ENCODE measurements around the gene MSI2. TPM values are rescaled to one million over a fixed set of nuclear protein-coding genes. Genes with fewer than 3 reads are reported as not detected.

Gene MSI2
- polyA plus RNA-seq, 3 donors = 82.8 to 94.6 (median 84.0) TPM

DNA sequence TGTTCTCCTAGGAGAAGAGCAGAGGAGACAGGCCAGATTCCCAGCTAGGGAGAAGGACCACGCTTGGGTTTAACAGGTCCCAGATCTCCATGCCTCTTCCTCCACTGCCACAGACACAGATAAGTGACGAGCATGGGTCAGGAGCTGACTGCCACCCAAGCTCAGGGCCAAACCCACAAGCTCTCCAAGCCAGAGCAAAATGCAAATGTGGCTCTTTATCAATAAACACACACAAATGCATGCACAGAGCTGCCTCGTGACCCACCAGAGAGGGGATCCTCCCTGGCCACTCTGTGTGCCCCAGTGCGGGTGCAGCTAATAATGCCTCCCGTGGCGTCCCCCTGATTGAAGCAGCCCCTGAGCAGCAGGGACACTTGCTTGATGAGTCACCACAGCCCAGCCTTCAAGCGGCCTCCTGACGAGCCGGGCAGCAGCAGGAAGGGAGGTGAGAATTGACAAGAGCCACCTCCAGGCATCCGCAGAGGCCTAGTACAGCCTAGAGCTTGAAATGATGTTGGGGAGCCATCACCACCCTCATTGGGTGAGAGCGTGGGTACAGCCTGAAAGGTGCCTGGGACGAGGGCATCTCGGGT is 344.9 kb downstream of the MSI2 start:
- DNase-seq (ENCODE audit: low read depth in 3 of 3, low spot score in 2 of 3) = no peak

DNA sequence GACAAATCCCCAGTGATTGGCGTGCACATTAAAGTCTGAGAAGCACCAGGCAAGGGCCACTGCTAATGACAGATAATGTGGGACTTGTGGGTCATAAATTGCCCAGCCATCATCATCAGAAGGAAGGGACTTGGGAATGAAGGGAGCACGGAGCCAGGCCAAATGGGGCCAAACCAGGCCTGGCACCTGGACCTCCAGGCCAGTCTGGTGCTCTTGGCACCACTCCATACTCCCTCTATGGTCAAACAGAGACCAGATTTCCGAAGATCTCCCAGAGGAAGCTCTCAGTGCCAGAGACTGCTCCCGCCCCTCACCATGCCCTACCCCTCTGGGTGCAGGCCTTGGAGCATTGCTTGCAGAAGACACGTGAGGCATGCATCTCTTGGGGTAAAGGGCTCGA is 346.6 kb downstream of the MSI2 start:
- DNase-seq (ENCODE audit: low read depth in 3 of 3, low spot score in 2 of 3) = no peak

DNA sequence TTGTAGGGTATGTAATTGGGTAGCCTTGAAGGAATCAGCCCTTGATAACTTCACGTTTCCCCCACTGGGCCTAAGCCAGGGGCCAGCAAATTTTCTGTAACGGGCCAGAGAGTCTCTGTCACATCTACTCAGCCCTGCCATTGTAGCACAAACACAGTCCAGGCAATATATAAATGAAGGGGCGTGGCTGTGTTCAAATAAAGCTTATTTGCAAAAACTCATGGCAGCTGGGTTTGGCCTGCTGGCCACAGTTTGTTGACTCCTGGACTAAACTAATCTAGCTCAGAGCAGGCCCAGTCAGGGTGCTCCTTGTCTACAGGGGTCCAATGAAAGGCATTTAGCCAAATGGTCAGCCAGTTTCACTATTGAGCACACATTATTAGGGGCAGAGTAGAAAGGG is 347.2 kb downstream of the MSI2 start:
- no peak for DNase-seq (ENCODE audit: low read depth in 3 of 3, low spot score in 2 of 3)

DNA sequence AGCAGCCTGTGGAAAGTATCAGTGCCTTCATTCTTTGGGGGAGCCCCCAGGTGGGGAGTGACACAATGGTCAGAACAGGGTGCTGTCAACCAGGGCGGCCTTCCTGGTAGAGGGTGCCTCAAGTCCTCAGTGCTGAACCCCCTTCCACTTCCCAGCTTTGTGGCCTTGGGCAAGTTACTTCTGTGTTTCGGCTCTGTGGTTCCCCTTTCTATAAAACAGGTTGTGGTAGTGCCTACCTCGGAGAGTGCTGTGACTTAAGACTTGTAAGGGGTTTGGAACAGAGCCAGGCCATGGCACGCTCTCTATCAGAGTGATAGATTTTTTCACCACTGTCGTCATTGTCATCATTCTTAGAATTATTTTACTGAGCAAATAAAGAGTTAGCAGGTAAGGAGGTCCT is 347.7 kb downstream of the MSI2 start:
- DNase-seq (ENCODE audit: low read depth in 3 of 3, low spot score in 2 of 3) = no peak

DNA sequence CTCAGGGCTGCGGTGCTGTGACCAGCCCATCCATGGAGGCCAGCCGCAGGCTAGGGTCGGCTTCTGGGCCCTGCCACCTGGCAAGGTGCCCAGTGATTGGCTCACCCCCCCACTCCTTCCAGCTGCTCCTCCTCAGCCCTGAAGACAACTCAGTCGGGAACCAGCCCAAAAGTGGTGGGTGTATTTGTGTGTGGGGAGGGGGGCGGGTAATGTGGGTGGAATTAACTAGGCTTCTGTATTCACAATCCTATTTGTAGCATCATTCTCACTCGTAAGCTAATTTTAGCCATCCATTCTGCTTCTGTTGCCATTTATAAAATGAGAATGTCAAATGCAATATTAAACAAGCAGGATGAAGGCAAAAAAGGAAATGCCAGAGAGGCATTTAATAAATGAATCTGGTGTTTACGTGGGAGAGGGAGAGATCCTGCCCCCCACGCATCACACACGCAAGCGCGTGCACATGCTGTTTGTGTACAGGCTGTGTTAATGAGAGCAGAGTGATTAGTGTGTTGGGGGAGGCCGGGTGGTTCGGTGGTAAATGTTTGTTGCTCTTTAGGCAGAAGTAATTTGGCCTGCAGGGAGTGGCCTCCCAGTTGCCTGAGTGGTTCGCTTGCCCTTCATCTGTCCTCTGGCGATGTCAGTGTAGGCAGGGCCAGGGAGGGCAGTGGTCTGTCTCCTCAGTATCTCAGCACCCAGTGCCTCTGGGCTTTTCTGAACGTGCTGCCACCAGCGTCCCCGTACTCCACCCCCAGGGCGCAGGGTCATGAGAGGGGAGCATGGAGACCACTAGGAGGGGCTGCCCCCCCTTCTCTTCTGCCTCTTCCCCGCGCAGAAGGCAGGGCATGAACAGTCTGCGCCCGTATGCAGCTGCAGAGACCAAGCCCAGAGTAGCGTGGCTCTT is 348.7 kb downstream of the MSI2 start:
- DNase-seq (ENCODE audit: low read depth in 3 of 3, low spot score in 2 of 3) = peak in 1 of 3 donors; percentile 60

DNA sequence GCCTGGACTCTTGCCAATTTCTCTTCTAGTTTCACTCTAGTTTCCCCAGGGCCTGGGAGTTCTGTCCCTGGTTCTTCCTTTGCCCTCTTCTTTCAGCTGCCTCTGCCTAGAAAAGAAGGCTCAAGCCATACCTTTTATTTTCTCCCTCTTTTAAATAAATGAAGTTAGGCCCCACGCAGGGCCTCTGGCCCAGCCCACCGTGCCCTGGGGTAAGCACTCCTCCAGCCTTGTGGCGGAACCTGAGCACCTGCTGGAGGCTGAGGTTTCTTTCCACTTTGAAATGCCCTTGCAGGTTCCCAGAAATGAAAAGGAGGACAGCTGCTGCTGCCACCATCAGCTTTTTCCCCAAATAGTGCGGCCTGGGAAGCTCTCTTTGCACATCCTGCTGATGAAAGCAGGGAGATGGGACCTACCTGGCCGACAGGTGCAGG is 349.4 kb downstream of the MSI2 start:
- no peak for DNase-seq (ENCODE audit: low read depth in 3 of 3, low spot score in 2 of 3)

DNA sequence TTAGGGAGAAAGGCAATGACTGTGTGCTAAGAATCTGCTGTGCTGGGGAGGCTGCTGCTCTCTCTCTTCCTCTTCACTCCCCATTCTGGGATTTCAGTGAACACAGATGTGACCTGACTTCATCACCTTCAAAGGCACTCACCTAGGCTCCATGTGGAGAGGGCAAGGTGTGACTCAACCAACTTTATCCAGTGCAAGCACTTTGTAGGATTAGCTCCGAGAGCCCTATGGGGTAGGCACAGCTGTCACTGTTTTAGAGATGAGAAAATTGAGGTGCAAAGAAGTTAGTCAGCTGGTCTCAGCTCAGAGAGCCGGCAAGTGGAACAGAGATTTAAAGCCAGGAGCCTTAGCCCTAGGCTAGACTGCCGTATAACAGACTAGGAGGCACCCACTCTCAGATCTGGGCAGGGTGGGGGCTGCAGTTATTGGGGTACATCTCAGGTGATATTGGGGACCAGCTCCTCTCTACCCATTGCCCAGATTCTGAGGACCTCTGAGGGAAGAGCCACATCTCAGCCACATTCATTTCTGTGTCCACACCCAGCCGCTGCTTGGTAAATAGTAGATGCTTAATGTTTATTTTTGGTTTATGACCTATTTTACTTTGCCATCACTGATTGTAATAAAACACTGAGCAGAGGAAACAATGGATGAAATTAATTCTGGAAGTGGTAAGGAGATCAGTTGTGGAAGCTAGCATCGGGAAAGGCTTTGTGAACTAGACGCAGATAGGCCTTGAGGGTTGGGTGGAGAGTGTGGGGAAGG is 350.0 kb downstream of the MSI2 start:
- DNase-seq (ENCODE audit: low read depth in 3 of 3, low spot score in 2 of 3) = no peak

DNA sequence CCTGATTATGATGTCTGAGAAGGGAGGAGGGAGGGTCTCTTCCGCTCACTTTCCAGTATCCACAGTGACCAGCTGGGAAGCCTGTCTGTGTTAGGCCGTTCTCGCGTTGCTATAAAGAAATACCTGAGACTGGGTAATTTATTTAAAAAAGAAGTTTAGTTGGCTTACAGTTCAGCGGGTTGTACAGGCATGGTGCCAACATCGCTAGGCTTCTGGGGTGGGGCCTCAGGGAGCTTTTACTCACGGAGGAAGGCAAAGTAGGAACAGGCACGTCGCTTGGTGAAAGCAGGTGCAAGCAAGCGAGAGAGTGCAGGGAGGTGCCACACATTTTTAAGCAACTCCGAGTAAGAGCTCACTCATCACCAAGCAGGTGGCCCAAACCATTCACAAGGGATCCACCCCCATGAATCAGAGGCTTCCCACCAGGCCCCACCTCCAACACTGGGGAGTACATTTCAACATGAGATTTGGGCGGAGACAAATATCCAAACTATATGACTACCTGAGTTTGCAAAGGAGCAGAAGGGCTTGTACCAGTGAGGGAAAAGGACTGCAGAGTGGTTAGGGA is 351.3 kb downstream of the MSI2 start:
- DNase-seq (ENCODE audit: low read depth in 3 of 3, low spot score in 2 of 3) = no peak

DNA sequence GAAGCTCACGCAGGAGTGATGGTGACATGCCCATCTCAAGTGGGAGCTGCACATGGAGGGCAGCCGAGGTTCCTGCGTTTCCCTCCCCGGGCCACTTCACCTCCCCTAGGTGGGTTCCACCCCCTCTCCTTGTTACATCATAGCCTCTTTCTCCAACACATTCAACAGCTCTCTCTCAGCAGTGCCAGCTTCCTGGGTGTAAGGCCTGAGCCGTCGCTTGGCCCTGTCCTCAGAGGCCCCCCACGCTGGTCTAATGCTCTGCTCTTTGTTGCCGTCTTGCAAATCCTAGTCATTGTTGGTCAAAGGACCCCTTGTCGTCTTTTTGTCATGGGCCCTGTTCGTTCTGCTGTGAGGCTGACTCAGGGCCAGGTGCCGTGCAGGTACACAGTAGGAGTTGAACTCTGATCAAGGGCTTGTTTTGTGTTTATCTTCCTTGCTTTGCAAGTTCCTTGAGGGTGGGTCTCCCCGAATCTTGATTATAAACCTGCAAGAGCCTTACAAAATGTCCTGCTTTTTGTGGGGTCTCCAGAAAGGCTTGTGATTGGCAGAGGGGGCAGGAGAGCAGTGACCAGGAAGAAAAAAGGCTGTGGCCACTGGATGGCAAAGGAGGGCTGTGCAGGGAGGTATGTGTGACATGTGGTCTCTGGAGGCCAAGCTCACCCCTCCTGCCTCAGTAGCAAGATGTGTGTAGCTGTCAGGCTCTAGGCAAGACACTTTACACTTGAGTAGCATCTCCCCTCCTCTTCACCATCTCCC is 352.2 kb downstream of the MSI2 start:
- DNase-seq (ENCODE audit: low read depth in 3 of 3, low spot score in 2 of 3) = no peak

DNA sequence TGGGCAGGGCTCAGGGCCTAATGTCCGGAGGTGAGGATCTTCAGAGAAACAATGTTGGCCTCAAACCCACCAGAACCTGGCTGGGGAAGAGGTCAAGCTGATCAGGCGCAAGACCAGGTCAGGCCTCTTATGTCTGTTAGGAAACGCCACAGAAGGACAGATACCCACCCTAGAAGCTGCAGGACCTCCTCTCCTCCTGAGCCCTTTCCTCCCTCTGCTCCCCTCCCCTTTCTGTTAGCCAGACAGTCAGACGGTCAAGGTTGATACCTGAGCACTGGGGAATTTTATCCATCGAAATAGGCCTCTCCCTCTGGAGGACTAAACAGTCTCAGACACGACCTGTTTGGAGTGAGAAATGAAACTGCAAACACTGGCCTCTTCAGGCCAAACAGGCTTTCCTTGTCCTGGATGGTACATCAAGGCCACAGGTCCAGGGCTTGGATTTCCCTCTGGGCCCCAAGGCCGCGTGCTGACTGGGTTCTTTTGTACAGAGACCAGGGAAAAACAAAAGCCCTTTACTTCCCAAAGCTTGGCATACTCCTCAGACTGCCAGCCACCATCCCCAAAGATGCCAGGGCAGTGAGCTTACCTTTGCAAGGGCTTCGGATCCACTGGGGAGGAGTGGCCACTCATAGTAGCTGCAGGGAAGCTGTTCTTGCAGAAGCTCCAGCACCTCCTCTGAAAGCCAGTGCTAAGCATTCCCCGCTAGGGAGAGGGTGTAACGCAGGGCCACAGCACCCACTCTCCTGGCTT is 353.0 kb downstream of the MSI2 start:
- DNase-seq (ENCODE audit: low read depth in 3 of 3, low spot score in 2 of 3) = no peak

DNA sequence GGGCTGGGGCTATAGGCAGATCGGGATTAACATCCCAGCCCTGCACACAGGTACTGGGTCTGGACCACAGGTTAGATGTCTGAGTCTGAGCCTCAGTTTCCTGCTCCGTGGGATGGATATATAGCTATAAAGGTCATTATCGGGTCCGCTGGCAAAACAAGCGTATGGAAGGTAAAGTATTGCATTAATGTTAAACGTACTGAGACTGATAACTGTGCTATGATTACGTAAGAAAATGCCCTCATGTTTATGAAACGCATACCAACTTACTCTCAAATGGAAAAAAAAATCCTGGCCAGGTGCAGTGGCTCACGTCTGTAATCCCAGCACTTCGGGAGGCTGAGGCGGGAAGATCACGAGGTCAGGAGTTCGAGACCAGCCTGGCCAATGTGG is 353.6 kb downstream of the MSI2 start:
- no peak for DNase-seq (ENCODE audit: low read depth in 3 of 3, low spot score in 2 of 3)

DNA sequence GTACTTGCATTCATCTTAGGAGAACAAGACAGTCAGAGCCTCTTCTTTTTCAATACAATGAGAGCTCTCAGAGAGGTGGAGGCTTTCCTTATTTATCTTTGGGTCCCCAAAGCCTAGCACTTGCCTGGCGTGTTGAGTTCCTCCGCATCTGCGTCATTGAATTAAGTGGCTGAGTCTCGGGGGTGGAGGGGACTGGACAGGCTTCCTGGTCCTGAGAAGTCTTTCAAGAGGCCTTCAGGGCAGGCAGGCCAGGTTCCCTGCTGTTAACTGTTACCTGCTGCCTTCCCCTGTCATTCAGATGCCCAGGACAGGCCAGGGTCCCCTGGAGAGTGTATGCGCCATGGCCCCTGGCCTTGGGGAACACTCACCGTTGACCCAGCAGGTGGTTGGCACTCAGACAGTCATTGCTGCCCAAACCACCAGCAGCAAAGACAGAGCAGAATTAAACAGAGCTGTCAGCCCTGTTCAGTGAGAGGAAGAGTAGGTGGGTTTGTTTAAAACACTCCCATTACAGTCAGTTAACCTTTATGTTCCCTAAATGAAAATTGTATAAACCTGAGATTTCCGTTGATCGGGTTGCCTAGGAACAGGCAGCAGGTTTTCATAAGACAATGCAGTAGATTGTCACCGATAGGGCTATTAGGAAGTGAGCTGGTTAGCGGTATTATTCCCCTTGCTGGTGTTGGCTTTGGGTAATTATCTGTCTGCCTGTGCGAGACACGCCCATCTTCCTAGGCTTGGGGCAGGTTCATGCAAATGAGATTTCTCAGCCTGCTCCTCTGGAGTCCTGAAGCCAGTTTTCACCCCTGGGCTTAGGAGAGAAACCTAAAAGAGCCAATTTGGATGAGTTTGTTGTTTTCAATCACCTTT is 356.1 kb downstream of the MSI2 start:
- no peak for DNase-seq (ENCODE audit: low read depth in 3 of 3, low spot score in 2 of 3)

DNA sequence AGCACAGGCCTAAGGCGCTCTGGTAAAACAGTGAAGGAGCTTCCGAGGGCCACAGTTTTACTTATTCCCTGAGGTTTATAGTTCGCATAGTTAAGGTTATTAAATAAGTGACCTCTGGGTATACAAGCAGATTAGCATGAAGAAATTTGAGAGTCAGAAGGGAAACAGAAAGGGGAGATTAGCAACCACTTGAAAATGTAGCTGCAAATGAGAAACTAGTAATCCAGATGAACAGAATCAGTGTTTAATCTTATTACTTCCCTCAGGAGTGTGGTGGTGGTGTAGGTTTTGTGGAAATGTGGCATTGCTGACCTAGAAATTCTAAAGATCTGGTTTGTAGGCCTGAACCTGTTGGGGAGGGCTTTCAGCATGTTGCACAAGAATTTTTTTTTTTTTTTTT is 358.4 kb downstream of the MSI2 start:
- DNase-seq (ENCODE audit: low read depth in 3 of 3, low spot score in 2 of 3) = no peak

DNA sequence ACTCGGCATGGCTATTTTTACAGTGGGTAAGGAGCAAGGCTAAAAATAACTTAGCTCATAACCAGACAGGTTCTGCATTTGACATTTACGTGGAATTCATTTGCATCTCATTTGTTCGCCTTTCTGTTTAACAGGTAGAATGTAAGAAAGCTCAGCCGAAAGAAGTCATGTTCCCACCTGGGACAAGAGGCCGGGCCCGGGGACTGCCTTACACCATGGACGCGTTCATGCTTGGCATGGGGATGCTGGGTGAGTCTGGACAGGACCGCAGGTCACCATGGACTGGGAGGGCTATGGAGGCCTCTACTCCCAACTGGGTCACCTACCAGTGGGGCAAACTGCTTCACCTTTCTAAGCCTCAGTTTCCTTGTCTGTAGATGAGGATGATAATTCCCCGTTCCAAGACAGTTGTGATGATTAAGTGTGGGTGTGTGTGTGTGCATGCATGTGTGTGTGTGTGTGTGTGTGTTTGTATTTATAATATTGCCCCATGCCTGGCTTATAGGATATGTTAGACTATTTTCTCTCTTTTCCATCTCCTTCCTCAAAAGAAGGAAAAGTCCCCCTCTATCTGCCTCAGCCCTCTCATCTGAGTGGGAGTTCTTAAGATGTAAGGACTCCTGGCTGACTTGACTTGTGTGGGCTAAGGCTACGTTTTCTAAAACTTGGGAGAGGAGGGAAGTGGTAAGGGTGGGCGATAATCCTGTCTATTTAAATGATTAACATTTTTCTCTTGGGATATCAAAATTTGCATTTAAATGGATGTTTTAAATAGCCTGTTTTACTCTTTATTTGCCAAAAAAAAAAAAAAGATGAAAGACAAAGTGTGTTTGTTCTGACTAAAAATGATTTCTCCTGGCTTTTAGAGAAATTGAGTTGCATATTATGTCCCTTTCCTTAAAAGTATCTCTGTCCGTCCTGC is 359.8 kb downstream of the MSI2 start:
- DNase-seq (ENCODE audit: low read depth in 3 of 3, low spot score in 2 of 3) = no peak

DNA sequence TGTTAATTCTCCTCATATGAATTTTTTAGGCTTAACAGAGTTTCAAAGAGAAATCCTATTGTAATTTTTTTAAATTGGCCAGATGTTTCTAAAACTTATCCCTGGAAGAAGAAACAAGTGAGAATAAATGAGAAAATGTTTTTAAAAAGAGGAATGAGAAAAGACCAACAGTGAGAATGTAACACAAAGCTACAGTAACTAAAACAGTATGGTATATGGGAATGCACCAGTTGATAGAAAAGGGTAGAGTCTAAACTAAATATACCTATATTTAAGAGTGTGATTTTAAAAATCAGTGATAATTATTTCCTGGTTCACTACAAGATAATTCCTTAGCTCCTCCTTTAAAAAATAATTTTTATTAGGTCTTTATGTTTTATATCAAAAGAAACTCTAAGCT is 360.9 kb downstream of the MSI2 start:
- no peak for DNase-seq (ENCODE audit: low read depth in 3 of 3, low spot score in 2 of 3)

DNA sequence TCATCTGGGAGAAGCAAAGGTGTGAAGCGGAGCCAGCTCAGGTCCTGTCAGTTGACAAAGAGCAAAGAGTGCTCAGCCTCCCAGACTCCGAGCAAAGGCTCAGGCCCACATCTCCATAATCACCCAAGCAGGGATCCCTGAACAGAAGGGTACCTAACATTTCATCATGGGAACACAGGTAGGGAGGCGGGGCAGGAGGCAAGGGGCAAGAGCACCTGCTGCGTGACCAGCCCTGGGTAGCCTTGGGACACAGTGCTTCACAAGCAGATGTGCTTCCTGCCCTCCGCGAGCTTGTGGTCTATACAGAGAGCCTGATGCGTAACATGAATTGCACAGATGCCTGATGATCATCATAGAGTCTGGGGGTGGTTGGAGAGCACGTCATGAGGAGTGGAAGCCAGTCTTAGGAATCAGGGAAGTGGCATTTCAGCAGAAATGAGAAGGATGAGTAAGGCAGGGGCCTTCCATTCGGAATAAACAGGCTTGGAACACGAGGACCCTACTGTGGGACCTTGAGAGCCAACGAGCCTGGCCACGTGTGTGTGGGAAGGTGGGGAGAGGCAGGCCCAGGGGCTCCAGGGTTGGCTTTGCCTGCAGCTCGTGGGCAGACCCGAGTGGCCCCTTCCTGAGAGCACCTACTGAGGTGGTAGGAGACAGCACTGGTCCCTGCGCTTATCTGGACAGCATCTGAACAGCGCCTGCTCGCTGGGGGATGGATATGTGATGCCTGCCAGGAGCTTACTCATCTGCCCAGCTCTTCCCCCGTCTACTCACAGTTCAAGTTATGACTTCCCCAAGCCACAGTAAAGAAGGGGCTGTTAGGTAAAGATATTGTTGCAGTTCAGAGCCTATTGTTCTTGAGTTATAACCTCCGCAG is 363.0 kb downstream of the MSI2 start:
- DNase-seq (ENCODE audit: low read depth in 3 of 3, low spot score in 2 of 3) = no peak

DNA sequence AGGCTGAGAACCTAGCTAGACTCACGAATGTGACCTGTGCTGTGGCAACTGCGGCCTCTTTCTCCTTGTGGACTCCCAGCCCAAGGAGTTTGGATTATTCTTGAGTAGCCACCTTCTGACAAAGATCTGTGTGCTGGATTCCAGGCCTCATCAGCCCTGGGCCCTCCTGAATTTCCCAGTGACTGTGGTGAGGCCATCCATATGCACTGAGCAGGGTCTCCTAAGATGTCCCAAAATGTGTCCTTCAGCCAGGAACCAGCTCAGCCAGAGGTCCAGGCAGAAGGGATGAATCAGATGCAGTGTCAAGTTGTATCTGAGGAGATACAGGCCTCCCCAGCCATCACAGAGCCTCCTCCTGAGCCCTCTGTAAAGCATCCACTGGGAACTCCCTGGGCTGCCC is 364.3 kb downstream of the MSI2 start:
- no peak for DNase-seq (ENCODE audit: low read depth in 3 of 3, low spot score in 2 of 3)
